Liver (tissue), 9 donors: ENCODE data around the gene PTPRD. TPM values are rescaled to one million over a fixed set of nuclear protein-coding genes. Genes with fewer than 3 reads are reported as not detected.

ENCODE experiments used
- DNase-seq: peaks from one replicate; pipeline ENCODE4 v3.0.0-alpha.2; 2017; ENCODE audit warnings: low spot score
- H3K27ac ChIP-seq, 2 donors: one replicate each; pipeline ENCODE4 v1.7.0; 2013; ENCODE audit warnings: inconsistent platforms in 2 of 2, low read length in 2 of 2, control low read depth in 1 of 2, low read depth in 1 of 2, mild to moderate bottlenecking in 1 of 2
- H3K27me3 ChIP-seq, 4 donors: one replicate each; pipeline versions ENCODE4 v1.6.1 to v1.7.0; 2013; ENCODE audit warnings: low read length in 3 of 4, inconsistent platforms in 1 of 4, mild to moderate bottlenecking in 1 of 4, moderate library complexity in 1 of 4; ENCODE audit not compliant: control insufficient read depth in 4 of 4, insufficient read depth in 4 of 4
- H3K36me3 ChIP-seq, 4 donors: one replicate each; pipeline versions ENCODE4 v1.6.1 to v1.7.0; 2013; ENCODE audit warnings: low read length in 3 of 4, mild to moderate bottlenecking in 3 of 4, low read depth in 1 of 4, moderate library complexity in 1 of 4; ENCODE audit not compliant: control insufficient read depth in 4 of 4, insufficient read depth in 3 of 4
- H3K4me1 ChIP-seq, 4 donors: one replicate each; pipeline versions ENCODE4 v1.6.1 to v1.7.0; 2013; ENCODE audit warnings: low read length in 3 of 4, mild to moderate bottlenecking in 3 of 4, moderate library complexity in 1 of 4; ENCODE audit not compliant: control insufficient read depth in 4 of 4, insufficient read depth in 4 of 4
- H3K4me3 ChIP-seq, 3 donors: one replicate each; pipeline versions ENCODE4 v1.6.1 to v1.7.0; 2013; ENCODE audit warnings: low read length in 3 of 3, control low read depth in 1 of 3, low read depth in 1 of 3, mild to moderate bottlenecking in 1 of 3
- H3K9ac ChIP-seq, 2 donors: one replicate each; pipeline ENCODE4 v1.7.0; 2013; ENCODE audit warnings: low read length in 2 of 2, mild to moderate bottlenecking in 2 of 2, moderate library complexity in 2 of 2, control low read depth in 1 of 2, low read depth in 1 of 2
- H3K9me3 ChIP-seq, 4 donors: one replicate each; pipeline versions ENCODE4 v1.6.1 to v1.7.0; 2013; ENCODE audit warnings: low read length in 3 of 4; ENCODE audit not compliant: control insufficient read depth in 4 of 4
- ATF3 ChIP-seq: IDR thresholded peaks from 2 replicates; pipeline ENCODE4 v1.6.1; 2016; ENCODE audit warnings: antibody characterized with exemption
- CTCF ChIP-seq: fragments of 150-350 bp; IDR thresholded peaks from 2 replicates; pipeline ENCODE4 v1.5.1; 2017; ENCODE audit warnings: improper control_type of control experiment, low read depth, low read length; ENCODE audit not compliant: missing input control
- EGR1 ChIP-seq, 2 donors: IDR thresholded peaks; 2 replicates each; pipeline ENCODE4 v1.6.1; 2016 to 2018; ENCODE audit warnings: antibody characterized with exemption in 2 of 2, low read depth in 2 of 2
- FOXA1 ChIP-seq: IDR thresholded peaks from 2 replicates; pipeline ENCODE4 v1.6.1; 2016; ENCODE audit warnings: antibody characterized with exemption
- FOXA2 ChIP-seq: IDR thresholded peaks from 2 replicates; pipeline ENCODE4 v1.6.1; 2016; ENCODE audit warnings: antibody characterized with exemption
- GABPA ChIP-seq, 2 donors: IDR thresholded peaks in 1 of 2; conservative IDR thresholded peaks in 1 of 2; 2 replicates each; pipeline ENCODE4 v1.6.1; 2016; ENCODE audit warnings: antibody characterized with exemption in 2 of 2, mild to moderate bottlenecking in 1 of 2, moderate library complexity in 1 of 2
- HNF4A ChIP-seq, 2 donors: conservative IDR thresholded peaks; 2 replicates each; pipeline ENCODE4 v1.6.1; 2016; ENCODE audit warnings: antibody characterized with exemption in 2 of 2, mild to moderate bottlenecking in 2 of 2
- HNF4G ChIP-seq: IDR thresholded peaks from 2 replicates; pipeline ENCODE4 v1.6.1; 2016; ENCODE audit warnings: antibody characterized with exemption
- JUND ChIP-seq, 2 donors: IDR thresholded peaks; 2 replicates each; pipeline ENCODE4 v1.6.1; 2016; ENCODE audit warnings: antibody characterized with exemption in 2 of 2
- MAX ChIP-seq: IDR thresholded peaks from 2 replicates; pipeline ENCODE4 v1.6.1; 2016; ENCODE audit warnings: antibody characterized with exemption
- NR2F2 ChIP-seq: IDR thresholded peaks from 2 replicates; pipeline ENCODE4 v1.6.1; 2016; ENCODE audit warnings: antibody characterized with exemption
- RAD21 ChIP-seq, 2 donors: IDR thresholded peaks; 2 replicates each; pipeline ENCODE4 v1.6.1; 2016; ENCODE audit warnings: antibody characterized with exemption in 2 of 2, mild to moderate bottlenecking in 2 of 2
- REST ChIP-seq: IDR thresholded peaks from 2 replicates; pipeline ENCODE4 v1.6.1; 2016; ENCODE audit warnings: antibody characterized with exemption, mild to moderate bottlenecking
- RXRA ChIP-seq, 2 donors: IDR thresholded peaks; 2 replicates each; pipeline ENCODE4 v1.6.1; 2017 to 2018; ENCODE audit warnings: antibody characterized with exemption in 2 of 2, mild to moderate bottlenecking in 1 of 2
- SP1 ChIP-seq: IDR thresholded peaks from 2 replicates; pipeline ENCODE4 v1.6.1; 2018; ENCODE audit warnings: antibody characterized with exemption, mild to moderate bottlenecking
- TAF1 ChIP-seq: conservative IDR thresholded peaks from 2 replicates; pipeline ENCODE4 v1.6.1; 2016; ENCODE audit warnings: antibody characterized with exemption, mild to moderate bottlenecking
- YY1 ChIP-seq: IDR thresholded peaks from 2 replicates; pipeline ENCODE4 v1.6.1; 2016; ENCODE audit warnings: antibody characterized with exemption, mild to moderate bottlenecking
- ZBTB33 ChIP-seq: IDR thresholded peaks from 2 replicates; pipeline ENCODE4 v1.6.1; 2016; ENCODE audit warnings: antibody characterized with exemption
- polyA plus RNA-seq, 2 donors: library from polyadenylated mRNA; stranded (reverse) in 1 of 2; unstranded in 1 of 2; fragments of 200-250 nt in 1 of 2; fragments of >200 nt in 1 of 2; fragmentation: Nextera tagmentation in 1 of 2; extraction: Ambion mirVana in 1 of 2; gene quantifications; one replicate each; pipeline versions ENCODE4 v1.2.1 to v1.2.3, GENCODE V29; 2013 to 2015
- total RNA-seq, 2 donors: library from RNA; depleted of rRNA; stranded (reverse); fragments of >200 nt; gene quantifications; one replicate each; pipeline ENCODE4 v1.2.3, GENCODE V29; 2014
- donor health status: healthy.
- donor health status: healthy.
- donor health status: healthy.
- donor health status: healthy.
- donor health status: healthy.

PTPRD gene
- total and polyA plus RNA-seq, 4 donors, result 0.78 to 34.2 (median 4.7) TPM

GRCh38 chr9:8963885-8964284, 1648.9 kb downstream of the PTPRD start:
- Histone ChIP-seq H3K4me3 (no peak overlapping the region), H3K9me3 (no peaks in the 10 kb centered on the region), H3K4me1 (peaks cover 7 to 22% (median 16%) of the 10 kb centered on the region in 4 donors), H3K9ac (no peak overlapping the region), H3K27me3 (no peaks in the 10 kb centered on the region), H3K36me3 (no peaks in the 10 kb centered on the region), H3K27ac (no peak overlapping the region)
- TF ChIP-seq YY1, result peak; percentile 42
- no peak for TF ChIP-seq FOXA1
- peak in 1 of 2 donors; percentile 12 for TF ChIP-seq HNF4A (conservative IDR thresholded peaks at IDR 0.05)
- TF ChIP-seq ZBTB33, result no peak
- TF ChIP-seq FOXA2, result no peak
- no peak for TF ChIP-seq GABPA (IDR thresholded peaks at IDR 0.05 in 1 of 2, conservative IDR thresholded peaks at IDR 0.05 in 1 of 2)
- TF ChIP-seq TAF1, result no peak
- peak; percentile 22 for TF ChIP-seq REST
- peak in 1 of 2 donors; percentile 18 for TF ChIP-seq RAD21 (IDR thresholded peaks at IDR 0.05)
- TF ChIP-seq MAX, result no peak
- no peak for TF ChIP-seq SP1
- TF ChIP-seq RXRA (IDR thresholded peaks at IDR 0.05), result peak in 1 of 2 donors; percentile 41
- no peak for TF ChIP-seq HNF4G
- no peak for TF ChIP-seq ATF3
- TF ChIP-seq NR2F2, result no peak
- TF ChIP-seq CTCF, result no peak
- no peak for TF ChIP-seq EGR1 (IDR thresholded peaks at IDR 0.05; ENCODE audit: low read depth in 2 of 2)
- TF ChIP-seq JUND (IDR thresholded peaks at IDR 0.05), result peak; percentile 55 to 96
- DNase-seq, result no peak
